HG02973 (cell line): ENCODE results near the gene GLIS1.

Experiments used
- ATAC-seq: cut with Tn5 transposase; IDR thresholded peaks from one replicate; pipeline ENCODE4 v1.9.1; 2021; ENCODE audit warnings: moderate library complexity; ENCODE audit not compliant: unreplicated experiment

Gene GLIS1

DNA sequence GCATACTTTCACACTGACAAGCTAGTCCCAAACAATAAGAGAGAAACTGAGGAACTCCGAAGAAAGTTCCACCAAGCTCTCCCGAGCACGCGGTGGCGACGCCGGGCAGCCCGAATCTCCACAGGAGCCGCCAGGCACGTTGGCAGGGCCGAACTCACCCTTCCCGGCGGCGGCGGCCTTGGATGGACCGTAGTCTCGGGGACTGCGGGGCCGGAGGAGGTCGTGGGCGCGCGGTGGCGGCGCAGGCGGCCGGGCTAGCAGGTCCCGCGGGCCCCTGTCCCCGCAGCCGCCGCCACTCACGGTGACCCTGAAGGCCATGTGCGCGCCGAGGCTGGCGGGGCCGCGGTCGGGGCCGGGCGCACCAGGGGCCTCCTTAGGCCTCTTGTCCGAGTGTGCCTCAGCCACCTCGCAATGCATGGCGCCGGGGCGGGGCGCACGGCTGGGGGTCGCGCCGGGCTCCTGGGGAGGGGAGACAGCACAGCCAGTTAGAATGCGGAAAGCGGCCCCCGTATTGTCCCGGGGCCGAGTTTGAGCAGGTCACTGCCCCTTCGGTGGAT, 1.2 kb downstream of the GLIS1 start:
- no peak for ATAC-seq

GRCh38 chr1:53736290-53736689, 2.7 kb downstream of the GLIS1 start:
- ATAC-seq = no peak

- ATAC-seq = no peak
These were observed 3.3 kb downstream of the GLIS1 start for GRCh38 chr1:53735681-53736080.

DNA sequence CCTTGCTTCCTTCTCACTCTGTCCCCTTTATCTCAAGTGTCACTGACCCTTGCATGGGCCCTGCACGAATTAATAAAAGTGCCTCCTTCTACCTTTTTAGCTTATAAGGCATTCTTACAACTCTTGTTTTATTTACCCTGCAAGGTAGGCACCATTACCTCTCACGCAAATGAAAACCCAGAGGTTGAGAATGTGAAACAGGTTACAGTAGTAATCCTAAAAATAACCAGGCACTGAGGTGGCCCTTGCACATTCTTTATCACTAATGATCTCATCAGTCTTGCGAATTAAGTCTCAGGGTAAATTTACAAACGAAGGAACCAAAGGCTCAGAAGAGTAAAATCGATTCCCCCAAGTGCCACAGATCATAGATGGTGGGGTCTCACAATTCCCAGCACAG, 3.7 kb downstream of the GLIS1 start:
- no peak for ATAC-seq

- ATAC-seq = no peak
These were observed 4.2 kb downstream of the GLIS1 start for GRCh38 chr1:53734650-53735211.

GRCh38 chr1:53733975-53734649, 4.9 kb downstream of the GLIS1 start:
- ATAC-seq = no peak

- ATAC-seq = no peak
These were observed 5.5 kb downstream of the GLIS1 start for GRCh38 chr1:53733447-53733931.

GRCh38 chr1:53732912-53733317, 6.0 kb downstream of the GLIS1 start:
- no peak for ATAC-seq

DNA sequence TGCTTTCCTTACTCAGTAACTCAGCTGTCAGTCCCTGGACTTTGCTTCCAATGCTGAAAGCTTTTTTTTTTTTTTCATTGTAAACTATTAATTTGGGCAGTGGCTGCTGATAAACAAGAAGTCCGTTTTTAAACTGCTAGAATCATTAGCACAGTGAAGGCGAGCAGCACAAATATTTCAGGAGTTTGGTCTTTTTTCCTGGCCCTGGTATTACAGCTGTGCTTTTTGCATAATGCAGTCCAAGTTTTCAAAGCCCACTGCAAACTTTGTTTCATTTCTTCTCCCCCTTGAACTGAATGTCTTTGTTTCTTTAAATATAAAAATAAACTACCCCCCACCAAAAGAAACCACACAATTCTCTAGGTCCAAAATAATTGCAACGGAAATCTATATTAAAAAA, 6.6 kb downstream of the GLIS1 start:
- ATAC-seq = no peak

DNA sequence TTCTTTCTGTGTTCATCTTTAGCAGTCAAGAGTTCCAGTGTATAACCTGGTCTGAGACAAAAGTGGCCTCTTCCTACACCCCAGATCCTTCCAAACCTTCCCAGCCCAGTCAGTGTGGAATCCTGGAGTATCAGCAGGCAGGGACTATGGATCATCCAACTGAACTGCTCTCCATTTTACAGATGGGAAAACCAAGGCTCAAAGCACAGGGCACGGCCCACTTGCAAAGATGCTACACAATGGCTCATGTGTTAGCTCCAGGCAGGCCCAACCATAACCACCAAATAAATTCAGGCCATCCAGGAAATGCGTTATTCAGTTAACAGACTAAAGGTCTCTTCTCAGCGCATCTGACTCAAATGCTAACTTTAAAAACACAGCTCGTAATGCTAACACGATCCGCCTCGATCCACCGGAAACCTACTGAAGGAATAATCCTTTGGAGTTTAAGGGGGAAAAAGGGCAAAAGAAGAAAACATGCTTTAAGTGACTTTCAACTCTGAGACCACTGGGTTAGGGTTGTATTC, 7.1 kb downstream of the GLIS1 start:
- no peak for ATAC-seq

- ATAC-seq = no peak
These were observed 7.8 kb downstream of the GLIS1 start for GRCh38 chr1:53731043-53731600.

DNA sequence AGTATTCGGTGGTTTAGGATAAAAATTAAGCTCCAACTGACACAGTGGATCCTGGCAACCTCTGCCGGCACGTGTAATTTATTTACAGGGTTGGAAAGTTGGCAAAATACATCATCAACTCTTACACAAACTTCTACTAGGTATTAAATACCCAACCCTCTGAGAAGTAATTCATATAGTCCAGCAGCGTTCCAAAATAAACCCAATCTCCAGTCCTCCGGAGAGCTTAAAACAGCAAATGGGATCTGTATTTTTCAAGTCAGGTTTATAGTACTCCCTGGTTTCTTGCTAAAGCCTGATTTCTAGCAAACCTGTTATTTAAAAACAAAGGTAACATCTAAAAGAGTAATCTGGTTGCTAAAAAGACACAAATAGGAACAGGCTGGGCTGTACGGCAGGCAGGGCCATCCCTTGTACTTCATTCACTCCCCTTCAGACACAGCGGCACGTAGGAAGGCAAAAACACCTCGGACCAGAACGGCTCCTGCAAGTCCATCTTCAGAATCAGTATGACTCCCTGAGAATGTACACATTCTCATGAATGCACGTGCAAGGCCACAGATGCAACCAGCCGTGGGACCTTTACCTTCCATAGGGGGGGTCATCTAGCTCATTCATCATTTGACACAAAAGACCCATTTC, 8.6 kb downstream of the GLIS1 start:
- no peak for ATAC-seq

- ATAC-seq = no peak
These were observed 9.3 kb downstream of the GLIS1 start for GRCh38 chr1:53729456-53730223.

- ATAC-seq = no peak
These were observed 10.1 kb downstream of the GLIS1 start for GRCh38 chr1:53728702-53729455.

- ATAC-seq = no peak
These were observed 10.8 kb downstream of the GLIS1 start for GRCh38 chr1:53728196-53728595.

- no peak for ATAC-seq
These were observed 11.4 kb downstream of the GLIS1 start for GRCh38 chr1:53727461-53728092.

DNA sequence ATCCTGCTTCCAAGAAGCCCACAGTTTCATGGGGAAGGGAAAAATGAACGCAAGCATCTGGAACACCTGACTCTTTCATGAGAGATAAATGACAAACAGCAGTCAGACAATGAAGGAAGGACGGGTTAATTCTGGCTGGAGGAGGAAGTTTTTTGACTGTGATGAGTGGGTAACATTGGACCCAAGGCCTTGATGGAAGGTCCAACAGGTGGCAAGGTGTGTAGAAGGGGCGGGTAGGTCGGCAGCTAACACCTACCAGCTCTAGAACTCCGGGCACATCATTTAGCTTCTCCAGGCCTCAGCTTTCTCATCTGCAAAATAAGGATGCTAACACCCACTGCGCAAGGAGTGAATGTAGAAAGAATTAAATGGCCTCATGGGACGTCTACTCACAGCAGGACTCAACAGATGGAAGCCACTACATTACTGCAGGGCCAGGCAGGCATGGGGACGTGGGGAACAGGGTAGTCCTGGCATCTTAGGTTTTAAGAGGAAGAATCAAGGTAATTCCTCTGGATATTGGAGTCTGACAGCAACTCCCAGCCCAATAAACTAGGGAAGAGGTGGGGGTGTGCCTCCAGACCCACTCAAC, 12.9 kb downstream of the GLIS1 start:
- no peak for ATAC-seq

DNA sequence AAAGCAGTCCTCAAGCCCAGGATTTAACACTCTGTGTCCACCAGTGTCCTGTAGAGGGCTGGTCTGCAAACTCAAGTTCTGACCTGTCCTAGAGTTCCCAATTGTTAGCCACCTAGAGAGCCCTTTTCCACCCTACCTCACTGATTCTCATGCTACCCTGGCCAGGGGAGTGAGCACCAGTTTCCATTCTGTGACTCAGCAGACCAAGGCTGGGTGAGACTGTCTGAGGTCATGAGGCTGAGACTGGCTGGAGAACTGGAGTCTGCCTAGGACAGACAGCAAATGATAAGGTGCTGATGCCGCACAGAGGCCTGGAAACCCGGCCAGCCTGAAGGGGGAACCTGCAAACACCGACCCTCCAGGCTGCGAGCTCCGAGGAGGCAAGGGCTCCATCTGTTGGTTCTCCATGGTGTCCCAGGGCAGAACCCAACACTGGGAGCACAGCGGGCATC, 13.7 kb downstream of the GLIS1 start:
- no peak for ATAC-seq

GRCh38 chr1:53722025-53722424, 16.9 kb downstream of the GLIS1 start:
- no peak for ATAC-seq
